ENCODE measurements around the gene FKBP5.

DNA sequence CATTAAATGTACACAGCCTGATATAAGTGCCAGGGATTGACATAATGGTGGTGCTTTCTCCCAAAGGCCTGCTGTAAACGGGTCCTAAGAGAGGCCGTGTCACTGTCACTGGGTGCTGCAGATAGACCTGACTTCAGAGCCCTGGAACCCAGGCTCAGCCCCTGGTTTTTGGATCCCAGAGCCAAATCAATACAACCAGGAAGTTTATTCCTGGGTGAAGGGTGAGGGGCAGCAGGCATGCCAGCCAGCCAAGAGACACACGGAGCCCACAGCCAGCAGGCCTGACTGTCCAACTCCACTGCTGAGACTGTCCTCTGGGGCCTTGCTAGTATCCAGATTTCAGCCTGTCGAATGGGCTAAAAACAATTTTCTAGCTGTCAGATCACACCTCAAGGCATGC, 35.3 kb upstream of the FKBP5 start:
- TF ChIP-seq, protein P1, sequence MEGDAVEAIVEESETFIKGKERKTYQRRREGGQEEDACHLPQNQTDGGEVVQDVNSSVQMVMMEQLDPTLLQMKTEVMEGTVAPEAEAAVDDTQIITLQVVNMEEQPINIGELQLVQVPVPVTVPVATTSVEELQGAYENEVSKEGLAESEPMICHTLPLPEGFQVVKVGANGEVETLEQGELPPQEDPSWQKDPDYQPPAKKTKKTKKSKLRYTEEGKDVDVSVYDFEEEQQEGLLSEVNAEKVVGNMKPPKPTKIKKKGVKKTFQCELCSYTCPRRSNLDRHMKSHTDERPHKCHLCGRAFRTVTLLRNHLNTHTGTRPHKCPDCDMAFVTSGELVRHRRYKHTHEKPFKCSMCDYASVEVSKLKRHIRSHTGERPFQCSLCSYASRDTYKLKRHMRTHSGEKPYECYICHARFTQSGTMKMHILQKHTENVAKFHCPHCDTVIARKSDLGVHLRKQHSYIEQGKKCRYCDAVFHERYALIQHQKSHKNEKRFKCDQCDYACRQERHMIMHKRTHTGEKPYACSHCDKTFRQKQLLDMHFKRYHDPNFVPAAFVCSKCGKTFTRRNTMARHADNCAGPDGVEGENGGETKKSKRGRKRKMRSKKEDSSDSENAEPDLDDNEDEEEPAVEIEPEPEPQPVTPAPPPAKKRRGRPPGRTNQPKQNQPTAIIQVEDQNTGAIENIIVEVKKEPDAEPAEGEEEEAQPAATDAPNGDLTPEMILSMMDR (IDR thresholded peaks at IDR 0.05; ENCODE audit: borderline replicate concordance, extremely low read depth, low read length, poor library complexity, severe bottlenecking): no peak
- TF ChIP-seq EZH2 (IDR thresholded peaks at IDR 0.05; ENCODE audit: borderline replicate concordance, low read depth, low read length, severe bottlenecking): no peak

Measured in DND-41 (cell line).